Epithelial cell of esophagus (primary cell): ENCODE measurements around the gene NRGN.

ENCODE experiments used
- DNase-seq: peaks from one replicate; pipeline ENCODE4 v3.0.0; 2010; ENCODE audit warnings: low read depth
- H3K4me3 ChIP-seq: 2 replicates; pipeline ENCODE4 v1.5.1; 2011; ENCODE audit warnings: mild to moderate bottlenecking, low read length, control low read depth
- CTCF ChIP-seq: IDR thresholded peaks from 2 replicates; pipeline ENCODE4 v1.5.1; 2011; ENCODE audit warnings: low read depth, mild to moderate bottlenecking, low read length, control low read depth, inconsistent platforms; ENCODE audit not compliant: insufficient read depth; ENCODE audit errors: missing control alignments

NRGN gene

GRCh38 chr11:124738713-124739478, 846 bp upstream of the NRGN start:
- no peak for TF ChIP-seq CTCF
- no peak for DNase-seq
- peak overlapping the region; percentile 39 for H3K4me3 ChIP-seq

GRCh38 chr11:124740277-124740882, 638 bp downstream of the NRGN start:
- DNase-seq, result peak; percentile 63
- peak overlapping the region; percentile 39 for H3K4me3 ChIP-seq
- TF ChIP-seq CTCF, result peak; percentile 13

- H3K4me3 ChIP-seq, result no peak overlapping the region
- TF ChIP-seq CTCF, result no peak
- no peak for DNase-seq
Measured at GRCh38 chr11:124742555-124742954, 2.8 kb downstream of the NRGN start.

- TF ChIP-seq CTCF, result no peak
- DNase-seq, result no peak
- H3K4me3 ChIP-seq, result no peak overlapping the region
Measured at GRCh38 chr11:124743050-124743449, 3.3 kb downstream of the NRGN start.

GRCh38 chr11:124745270-124745834, 5.6 kb downstream of the NRGN start:
- no peak for DNase-seq
- peak overlapping the region; percentile 65 for H3K4me3 ChIP-seq
- no peak for TF ChIP-seq CTCF

- peak; percentile 44 for TF ChIP-seq CTCF
- peak; percentile 30 for DNase-seq
- peak overlapping the region; percentile 65 for H3K4me3 ChIP-seq
Measured at GRCh38 chr11:124745835-124746620, 6.3 kb downstream of the NRGN start.
